Prostate gland (tissue), 2 donors: ENCODE data around the gene OR8D2. TPM values are rescaled to one million over a fixed set of nuclear protein-coding genes. Genes with fewer than 3 reads are reported as not detected.

Experiments used
- DNase-seq: peaks from one replicate; pipeline ENCODE4 v3.0.0-alpha.2; 2019; ENCODE audit warnings: low spot score
- H3K27ac ChIP-seq, 2 donors: fragments of 200-600 bp; sonication (generic); 2 replicates each; pipeline ENCODE4 v1.5.1; 2017 to 2019
- H3K27me3 ChIP-seq: fragments of 200-600 bp; sonication (generic); replicated peaks from 2 replicates; pipeline ENCODE4 v1.5.1; 2019; ENCODE audit not compliant: insufficient read depth
- H3K36me3 ChIP-seq, 2 donors: fragments of 200-600 bp; sonication (generic); 1 replicate in 1 of 2; 2 replicates in 1 of 2; pipeline versions ENCODE4 v1.5.1 to v1.8.1; 2017 to 2019
- H3K4me1 ChIP-seq: fragments of 200-600 bp; sonication (generic); replicated peaks from 2 replicates; pipeline ENCODE4 v1.5.1; 2019
- H3K4me3 ChIP-seq, 2 donors: fragments of 200-600 bp; sonication (generic); 2 replicates each; pipeline ENCODE4 v1.5.1; 2017 to 2019
- H3K9me3 ChIP-seq: fragments of 200-600 bp; sonication (generic); 2 replicates; pipeline ENCODE4 v1.5.1; 2017
- POLR2A ChIP-seq: fragments of 450-650 bp; IDR thresholded peaks from one replicate; pipeline ENCODE4 v1.6.1; 2016; ENCODE audit warnings: antibody characterized with exemption, mild to moderate bottlenecking
- POLR2AphosphoS5 ChIP-seq: sonication (generic); formaldehyde crosslinking; IDR thresholded peaks from one replicate; pipeline ENCODE4 v1.6.1; 2017; ENCODE audit warnings: antibody characterized with exemption
- WGBS: methylation state at CpG from one replicate; pipeline ENCODE4 v1.1.5; 2018; 5-methylcytosine and 5-hydroxymethylcytosine counted together
- intact Hi-C: fragments of 100-400 bp; cut with DNase I; formaldehyde crosslinking; loops from one replicate; pipeline ENCODE4 v1.14.2; 2022
- total RNA-seq, 2 donors: library from RNA; depleted of rRNA; stranded (reverse); fragments of >200 nt; gene quantifications; one replicate each; pipeline ENCODE4 v1.1.0, GENCODE V29; 2016
- TF ChIP-seq, protein P1 (sequence below), 4 experiments: fragments of 200-600 bp in 2 of 4; fragments of 450-650 bp in 2 of 4; sonication (generic) in 2 of 4; IDR thresholded peaks; 1 replicate in 3 of 4; 2 replicates in 1 of 4; pipeline ENCODE4 v1.5.1; 2016 to 2019; ENCODE audit warnings: antibody characterized with exemption in 4 of 4, mild to moderate bottlenecking in 2 of 4, moderate library complexity in 2 of 4

The OR8D2 gene
- total RNA-seq, 2 donors from 2014 or later, result not detected

GRCh38 chr11:124310721-124311120, 9.3 kb downstream of the OR8D2 start:
- H3K36me3 ChIP-seq, result no peaks in the 10 kb centered on the region
- no peaks in the 10 kb centered on the region for H3K4me1 ChIP-seq
- no peak for DNase-seq
- H3K9me3 ChIP-seq, result no peaks in the 10 kb centered on the region
- H3K4me3 ChIP-seq, result no peak overlapping the region
- H3K27ac ChIP-seq, result no peak overlapping the region
- intact Hi-C loops, result no loop called here
- H3K27me3 ChIP-seq, result no peaks in the 10 kb centered on the region
- TF ChIP-seq POLR2A (no peak), POLR2AphosphoS5 (no peak)
- TF ChIP-seq, protein P1, sequence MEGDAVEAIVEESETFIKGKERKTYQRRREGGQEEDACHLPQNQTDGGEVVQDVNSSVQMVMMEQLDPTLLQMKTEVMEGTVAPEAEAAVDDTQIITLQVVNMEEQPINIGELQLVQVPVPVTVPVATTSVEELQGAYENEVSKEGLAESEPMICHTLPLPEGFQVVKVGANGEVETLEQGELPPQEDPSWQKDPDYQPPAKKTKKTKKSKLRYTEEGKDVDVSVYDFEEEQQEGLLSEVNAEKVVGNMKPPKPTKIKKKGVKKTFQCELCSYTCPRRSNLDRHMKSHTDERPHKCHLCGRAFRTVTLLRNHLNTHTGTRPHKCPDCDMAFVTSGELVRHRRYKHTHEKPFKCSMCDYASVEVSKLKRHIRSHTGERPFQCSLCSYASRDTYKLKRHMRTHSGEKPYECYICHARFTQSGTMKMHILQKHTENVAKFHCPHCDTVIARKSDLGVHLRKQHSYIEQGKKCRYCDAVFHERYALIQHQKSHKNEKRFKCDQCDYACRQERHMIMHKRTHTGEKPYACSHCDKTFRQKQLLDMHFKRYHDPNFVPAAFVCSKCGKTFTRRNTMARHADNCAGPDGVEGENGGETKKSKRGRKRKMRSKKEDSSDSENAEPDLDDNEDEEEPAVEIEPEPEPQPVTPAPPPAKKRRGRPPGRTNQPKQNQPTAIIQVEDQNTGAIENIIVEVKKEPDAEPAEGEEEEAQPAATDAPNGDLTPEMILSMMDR (IDR thresholded peaks at IDR 0.05), result no peak

DNA sequence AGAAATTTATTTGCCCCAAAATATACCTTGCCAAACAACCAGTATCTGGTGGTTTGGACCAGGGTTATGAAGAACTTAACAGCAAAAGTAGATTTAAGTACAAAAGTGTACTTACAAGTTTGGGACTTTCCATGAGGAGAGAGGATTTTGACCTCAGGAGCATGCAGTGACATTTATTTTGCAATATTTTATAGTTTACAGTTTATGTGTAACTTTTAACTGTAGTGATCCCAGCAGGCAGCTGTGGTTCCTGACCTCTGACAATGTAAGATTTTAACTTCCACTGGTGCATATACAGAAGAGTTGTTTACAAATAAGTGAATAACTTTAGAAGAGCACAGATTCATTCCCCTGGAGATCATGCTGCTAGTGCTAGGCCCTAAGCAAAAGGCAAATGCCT, 12.9 kb downstream of the OR8D2 start:
- Histone ChIP-seq H3K9me3 (no peaks in the 10 kb centered on the region), H3K4me1 (no peaks in the 10 kb centered on the region), H3K27ac (no peak overlapping the region), H3K4me3 (no peak overlapping the region), H3K36me3 (no peaks in the 10 kb centered on the region), H3K27me3 (no peaks in the 10 kb centered on the region)
- intact Hi-C loops, result no loop called here
- TF ChIP-seq, protein P1 (IDR thresholded peaks at IDR 0.05), result no peak
- TF ChIP-seq POLR2AphosphoS5 (no peak), POLR2A (no peak)
- DNase-seq, result no peak

- 23% methylated on average over 3 of the region's 3 CpGs for WGBS
- Histone ChIP-seq H3K4me3 (no peak overlapping the region), H3K27me3 (no peaks in the 10 kb centered on the region), H3K4me1 (no peaks in the 10 kb centered on the region), H3K27ac (no peak overlapping the region), H3K36me3 (no peaks in the 10 kb centered on the region), H3K9me3 (no peaks in the 10 kb centered on the region)
- TF ChIP-seq POLR2AphosphoS5, result no peak
- TF ChIP-seq POLR2A, result no peak
- TF ChIP-seq, protein P1 (IDR thresholded peaks at IDR 0.05), result no peak
- DNase-seq, result no peak
- intact Hi-C loops, result no loop called here
Measured at GRCh38 chr11:124302347-124303125, 17.5 kb downstream of the OR8D2 start.

DNA sequence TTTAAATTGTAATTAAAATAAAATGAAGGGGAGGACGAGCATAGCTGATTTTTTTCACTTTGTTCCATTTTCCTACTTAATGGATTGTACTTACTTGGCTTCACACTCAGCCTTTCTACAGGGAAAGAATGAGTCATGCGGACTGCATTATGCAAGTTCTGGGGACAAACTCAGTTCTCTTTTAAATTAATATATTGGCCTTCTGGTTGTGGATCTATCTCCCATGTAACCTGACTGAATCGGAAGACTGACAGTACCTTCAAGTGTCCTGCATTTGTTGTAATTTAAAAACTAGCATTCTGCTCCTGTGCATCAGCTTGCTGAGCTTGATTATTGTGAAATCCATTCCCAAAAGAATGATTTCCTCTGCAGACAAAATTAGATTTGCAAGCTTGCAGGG, 18.4 kb downstream of the OR8D2 start:
- H3K27ac ChIP-seq, result no peak overlapping the region
- H3K4me1 ChIP-seq, result no peaks in the 10 kb centered on the region
- intact Hi-C loops, result no loop called here
- no peak overlapping the region for H3K4me3 ChIP-seq
- WGBS, result 53% methylated on average over 3 of the region's 3 CpGs
- H3K27me3 ChIP-seq, result no peaks in the 10 kb centered on the region
- DNase-seq, result no peak
- TF ChIP-seq, protein P1 (IDR thresholded peaks at IDR 0.05), result no peak
- H3K9me3 ChIP-seq, result no peaks in the 10 kb centered on the region
- no peaks in the 10 kb centered on the region for H3K36me3 ChIP-seq

GRCh38 chr11:124297921-124298320, 22.1 kb downstream of the OR8D2 start:
- H3K27ac ChIP-seq, result no peak overlapping the region
- intact Hi-C loops, result no loop called here
- H3K4me3 ChIP-seq, result no peak overlapping the region
- DNase-seq, result no peak
- no peak for TF ChIP-seq POLR2A
- TF ChIP-seq, protein P1 (IDR thresholded peaks at IDR 0.05), result no peak
- TF ChIP-seq POLR2AphosphoS5, result no peak
- no peaks in the 10 kb centered on the region for H3K27me3 ChIP-seq
- no peaks in the 10 kb centered on the region for H3K4me1 ChIP-seq
- H3K9me3 ChIP-seq, result no peaks in the 10 kb centered on the region
- WGBS, result 86% methylated on average over 4 of the region's 4 CpGs
- H3K36me3 ChIP-seq, result no peaks in the 10 kb centered on the region
